ENCODE measurements around the gene NHLRC2. TPM values are rescaled to one million over a fixed set of nuclear protein-coding genes. Genes with fewer than 3 reads are reported as not detected.

The NHLRC2 gene
- total and polyA plus RNA-seq, 2 donors (not counting 3 experiments of a cell fraction or from before 2014, with no cell fraction given): 5.2 to 28.2 TPM

GRCh38 chr10:113869789-113870188 lies 15.3 kb downstream of the NHLRC2 start:
- BruUV-seq (replicated peaks): no TSS peak
- H3K9me1 ChIP-seq (replicated peaks; ENCODE audit: control insufficient read depth, extremely low read depth, insufficient read depth, low read length): no peaks in the 10 kb centered on the region
- H3K9me3 ChIP-seq (replicated peaks; ENCODE audit: control insufficient read depth, insufficient read depth, low read length): no peaks in the 10 kb centered on the region
- no peaks in the 10 kb centered on the region for H3K36me3 ChIP-seq (ENCODE audit: control insufficient read depth in 2 of 2, extremely low read depth in 1 of 2, insufficient read depth in 2 of 2, low read length in 2 of 2)
- peaks cover 47% of the 10 kb centered on the region for H3K79me2 ChIP-seq (ENCODE audit: control insufficient read depth, insufficient read depth, low read length)
- no peak overlapping the region for H3K27ac ChIP-seq (ENCODE audit: insufficient read depth, low read depth, low read length)
- dilution Hi-C loops (cut with MboI; ENCODE audit: extremely low pct_ligation_motif_present, low sequenced_read_pairs) (no loop called here), intact Hi-C loops (cut with micrococcal nuclease) (loop anchor here (5.0 kb wide), 1 partner anchor 233 kb away; no protein-coding TSS in a partner anchor)
- H3K9ac ChIP-seq (replicated peaks; ENCODE audit: extremely low read depth, insufficient read depth, low read length): no peak overlapping the region
- H3K4me1 ChIP-seq (ENCODE audit: control insufficient read depth, extremely low read depth, insufficient read depth, low read length): peaks cover 8% of the 10 kb centered on the region
- no peaks in the 10 kb centered on the region for H4K20me1 ChIP-seq (replicated peaks; ENCODE audit: control insufficient read depth, extremely low read depth, insufficient read depth, low read length)
- POLR2A ChIA-PET: no interaction called here
- TF ChIP-seq MYC (IDR thresholded peaks at IDR 0.05; ENCODE audit: low read depth, low read length) (no peak), POLR2AphosphoS5 (IDR thresholded peaks at IDR 0.05; ENCODE audit: insufficient read depth, low read depth, low read length) (no peak), CTCF (IDR thresholded peaks at IDR 0.05; ENCODE audit: extremely low read depth in 1 of 2, insufficient read depth in 1 of 2, low read depth in 1 of 2, low read length in 2 of 2) (no peak), FOS (IDR thresholded peaks at IDR 0.05; ENCODE audit: borderline replicate concordance, insufficient read depth, low read length) (no peak), JUN (IDR thresholded peaks at IDR 0.05; ENCODE audit: borderline replicate concordance, insufficient read depth, insufficient read length, low read depth) (no peak), MAX (IDR thresholded peaks at IDR 0.05; ENCODE audit: insufficient read depth, insufficient read length) (no peak), POLR2A (IDR thresholded peaks at IDR 0.05; ENCODE audit: low read depth, low read length) (no peak), EZH2 (IDR thresholded peaks at IDR 0.05; ENCODE audit: borderline replicate concordance, low read depth, low read length, severe bottlenecking) (no peak), GATA2 (IDR thresholded peaks at IDR 0.05; ENCODE audit: insufficient read depth, insufficient read length, low read depth, low read length) (no peak)
- no peaks in the 10 kb centered on the region for H3K27me3 ChIP-seq (ENCODE audit: control insufficient read depth in 2 of 2, insufficient read depth in 2 of 2, low read length in 2 of 2)
- H3K4me3 ChIP-seq (replicated peaks in 1 of 3; ENCODE audit: insufficient read depth in 1 of 3, low read depth in 1 of 3, low read length in 3 of 3): no peak overlapping the region
- FAIRE-seq: no peak
- H2AFZ ChIP-seq (ENCODE audit: low read depth, low read length): no peak overlapping the region
- CTCF ChIA-PET: no interaction called here
- no peak overlapping the region for H3K4me2 ChIP-seq (ENCODE audit: insufficient read depth, low read length)
- no peak for DNase-seq (ENCODE audit: low read depth, low spot score)

Data from endothelial cell of umbilical vein (primary cell).